ENCODE measurements around the gene FAF1.

Gene FAF1

DNA sequence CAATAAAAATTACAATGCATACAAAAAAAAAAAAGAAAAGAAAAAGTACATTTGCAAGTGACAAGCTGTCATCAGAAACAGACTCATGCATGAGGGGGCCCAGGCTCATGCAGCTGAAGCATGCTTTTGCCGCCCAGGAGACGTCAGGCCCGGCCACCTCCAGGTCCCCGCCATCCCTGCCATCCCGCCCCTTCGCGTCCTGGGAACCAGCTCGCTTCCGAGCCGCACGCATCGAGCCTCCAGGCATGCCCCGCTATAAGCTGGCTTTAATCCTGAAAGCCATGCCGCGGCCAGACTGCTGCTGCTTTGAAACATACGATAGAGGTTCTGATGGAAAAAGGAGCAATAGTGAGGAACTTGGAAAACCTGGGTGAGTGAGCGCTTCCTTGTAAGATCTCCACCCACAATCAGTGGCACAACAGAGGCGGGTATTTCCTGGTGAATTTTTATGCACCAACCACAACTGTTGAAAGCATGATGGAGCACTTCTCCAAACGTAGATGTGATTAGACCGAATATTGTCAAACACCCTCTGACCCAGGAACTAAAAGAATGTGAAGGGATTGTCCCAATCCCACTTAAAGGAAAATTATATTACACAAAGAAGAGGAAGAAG is 113.7 kb downstream of the FAF1 start:
- no peak overlapping the region for H3K4me3 ChIP-seq (ENCODE audit: control insufficient read depth, low read depth, low read length)
- DNase-seq (ENCODE audit: low read depth), result no peak
- TF ChIP-seq, protein P1, sequence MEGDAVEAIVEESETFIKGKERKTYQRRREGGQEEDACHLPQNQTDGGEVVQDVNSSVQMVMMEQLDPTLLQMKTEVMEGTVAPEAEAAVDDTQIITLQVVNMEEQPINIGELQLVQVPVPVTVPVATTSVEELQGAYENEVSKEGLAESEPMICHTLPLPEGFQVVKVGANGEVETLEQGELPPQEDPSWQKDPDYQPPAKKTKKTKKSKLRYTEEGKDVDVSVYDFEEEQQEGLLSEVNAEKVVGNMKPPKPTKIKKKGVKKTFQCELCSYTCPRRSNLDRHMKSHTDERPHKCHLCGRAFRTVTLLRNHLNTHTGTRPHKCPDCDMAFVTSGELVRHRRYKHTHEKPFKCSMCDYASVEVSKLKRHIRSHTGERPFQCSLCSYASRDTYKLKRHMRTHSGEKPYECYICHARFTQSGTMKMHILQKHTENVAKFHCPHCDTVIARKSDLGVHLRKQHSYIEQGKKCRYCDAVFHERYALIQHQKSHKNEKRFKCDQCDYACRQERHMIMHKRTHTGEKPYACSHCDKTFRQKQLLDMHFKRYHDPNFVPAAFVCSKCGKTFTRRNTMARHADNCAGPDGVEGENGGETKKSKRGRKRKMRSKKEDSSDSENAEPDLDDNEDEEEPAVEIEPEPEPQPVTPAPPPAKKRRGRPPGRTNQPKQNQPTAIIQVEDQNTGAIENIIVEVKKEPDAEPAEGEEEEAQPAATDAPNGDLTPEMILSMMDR (IDR thresholded peaks at IDR 0.05; ENCODE audit: control insufficient read depth, insufficient read depth, low read depth, low read length, missing control alignments), result no peak

DNA sequence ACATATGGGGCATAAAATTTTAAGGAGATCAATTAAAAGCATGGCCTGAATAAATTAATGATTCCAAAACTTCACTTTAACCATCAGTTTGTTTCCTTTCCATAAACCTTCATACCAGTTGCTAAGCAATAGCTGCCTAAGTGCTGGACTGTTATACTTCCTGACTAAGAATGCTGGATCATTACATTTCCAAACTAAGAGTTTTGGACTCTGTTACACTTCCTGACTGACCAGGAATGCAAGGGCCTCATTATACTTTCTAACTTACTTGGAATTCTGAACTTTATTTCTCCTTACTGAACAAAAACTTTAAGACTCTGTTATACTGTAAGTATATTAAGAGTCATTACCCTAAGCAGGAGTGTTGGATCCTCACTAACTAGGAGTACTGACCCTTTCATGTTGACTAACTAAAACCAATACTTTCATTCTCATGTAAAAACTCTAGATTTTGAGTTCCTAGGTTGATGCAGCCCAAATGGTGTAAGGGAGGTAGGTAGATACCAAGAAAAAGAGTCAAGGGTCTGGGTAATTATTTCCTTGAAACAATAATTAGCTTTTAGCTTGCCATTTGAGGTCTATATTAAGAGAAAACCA is 118.2 kb downstream of the FAF1 start:
- DNase-seq (ENCODE audit: low read depth), result peak; percentile 29
- no peak overlapping the region for H3K4me3 ChIP-seq (ENCODE audit: control insufficient read depth, low read depth, low read length)
- TF ChIP-seq, protein P1 (IDR thresholded peaks at IDR 0.05; ENCODE audit: control insufficient read depth, insufficient read depth, low read depth, low read length, missing control alignments), result no peak

GRCh38 chr1:50836117-50836516 is 124.0 kb downstream of the FAF1 start:
- no peak overlapping the region for H3K4me3 ChIP-seq (ENCODE audit: control insufficient read depth, low read depth, low read length)
- DNase-seq (ENCODE audit: low read depth), result no peak
- TF ChIP-seq, protein P1 (IDR thresholded peaks at IDR 0.05; ENCODE audit: control insufficient read depth, insufficient read depth, low read depth, low read length, missing control alignments), result no peak

- DNase-seq (ENCODE audit: low read depth), result no peak
- H3K4me3 ChIP-seq (ENCODE audit: control insufficient read depth, low read depth, low read length), result no peak overlapping the region
- TF ChIP-seq, protein P1 (IDR thresholded peaks at IDR 0.05; ENCODE audit: control insufficient read depth, insufficient read depth, low read depth, low read length, missing control alignments), result no peak
Observed at GRCh38 chr1:50833216-50833615, 126.9 kb downstream of the FAF1 start.

DNA sequence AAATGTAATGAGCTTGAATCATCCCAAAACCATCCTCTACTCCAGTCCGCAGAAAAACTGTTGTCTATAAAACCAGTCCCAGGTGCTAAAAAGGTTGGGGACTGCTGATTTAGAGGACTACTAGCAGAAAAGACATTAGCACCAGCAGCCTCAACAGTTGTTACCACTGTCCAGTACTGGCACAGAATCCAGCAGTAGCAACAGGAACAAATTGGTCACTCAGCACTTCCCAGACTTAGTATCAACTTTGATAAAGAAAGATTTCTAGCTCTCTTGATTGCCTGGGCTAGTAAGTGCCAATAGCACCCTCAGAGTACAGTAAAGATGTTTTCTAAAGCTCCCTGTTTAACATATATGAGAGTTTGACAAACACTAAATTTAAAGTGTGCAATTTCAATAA is 127.9 kb downstream of the FAF1 start:
- no peak for DNase-seq (ENCODE audit: low read depth)
- TF ChIP-seq, protein P1 (IDR thresholded peaks at IDR 0.05; ENCODE audit: control insufficient read depth, insufficient read depth, low read depth, low read length, missing control alignments), result no peak

GRCh38 chr1:50831300-50832061 is 128.6 kb downstream of the FAF1 start:
- TF ChIP-seq, protein P1 (IDR thresholded peaks at IDR 0.05; ENCODE audit: control insufficient read depth, insufficient read depth, low read depth, low read length, missing control alignments), result no peak

More for the DNA sequence above, 127.9 kb downstream of the FAF1 start:
- H3K4me3 ChIP-seq (ENCODE audit: control insufficient read depth, low read depth, low read length), result no peak overlapping the region

More at GRCh38 chr1:50831300-50832061, 128.6 kb downstream of the FAF1 start:
- no peak for DNase-seq (ENCODE audit: low read depth)
- H3K4me3 ChIP-seq (ENCODE audit: control insufficient read depth, low read depth, low read length), result no peak overlapping the region

Data from AG09309 (cell line).